Mucosa of gallbladder (tissue), 1 donor: Measurements from ENCODE around the gene TMEM163. TPM values are rescaled to one million over a fixed set of nuclear protein-coding genes. Genes with fewer than 3 reads are reported as not detected.
A peak's percentile ranks its signal among the peaks of the same experiment; 100 is the strongest.

Source experiments
- DNase-seq: peaks from one replicate; pipeline ENCODE4 v3.0.0-alpha.2; 2020; ENCODE audit warnings: low spot score
- total RNA-seq: library from RNA; stranded (reverse); gene quantifications from one replicate; pipeline ENCODE4 v1.2.1, GENCODE V29; 2021
- donor health status: DM: no; HTN: no; CAD: no.

Gene TMEM163
- total RNA-seq, 1 donor from 2014 or later: 36.1 TPM

GRCh38 chr2:134489732-134490384 is 228.9 kb downstream of the TMEM163 start:
- no peak for DNase-seq

GRCh38 chr2:134482766-134483340 is 235.9 kb downstream of the TMEM163 start:
- DNase-seq: no peak

GRCh38 chr2:134482131-134482723 is 236.6 kb downstream of the TMEM163 start:
- no peak for DNase-seq

- DNase-seq: no peak
Observed at GRCh38 chr2:134479696-134480330, 239.0 kb downstream of the TMEM163 start.

GRCh38 chr2:134476982-134477381 is 241.8 kb downstream of the TMEM163 start:
- peak; percentile 3 for DNase-seq

- DNase-seq: peak; percentile 3
Observed at GRCh38 chr2:134470561-134471168, 248.1 kb downstream of the TMEM163 start.

- peak; percentile 5 for DNase-seq
Observed at GRCh38 chr2:134469516-134470115, 249.2 kb downstream of the TMEM163 start.

- DNase-seq: no peak
Observed at GRCh38 chr2:134468776-134469175, 250.0 kb downstream of the TMEM163 start.

GRCh38 chr2:134468164-134468563 is 250.6 kb downstream of the TMEM163 start:
- no peak for DNase-seq

- peak; percentile 45 for DNase-seq
Observed at GRCh38 chr2:134466141-134466540, 252.7 kb downstream of the TMEM163 start.

- DNase-seq: no peak
Observed at GRCh38 chr2:134465228-134466105, 253.3 kb downstream of the TMEM163 start.

- DNase-seq: no peak
Observed at GRCh38 chr2:134463699-134464022, 255.1 kb downstream of the TMEM163 start.

- no peak for DNase-seq
Observed at GRCh38 chr2:134462791-134463698, 255.8 kb downstream of the TMEM163 start.

GRCh38 chr2:134462275-134462674 is 256.5 kb downstream of the TMEM163 start:
- DNase-seq: no peak

- no peak for DNase-seq
Observed at GRCh38 chr2:134461511-134461910, 257.3 kb downstream of the TMEM163 start.

- DNase-seq: peak; percentile 62
Observed at GRCh38 chr2:134460583-134460998, 258.2 kb downstream of the TMEM163 start.

GRCh38 chr2:134459706-134460406 is 258.9 kb downstream of the TMEM163 start:
- no peak for DNase-seq

GRCh38 chr2:134458950-134459349 is 259.9 kb downstream of the TMEM163 start:
- DNase-seq: no peak

- DNase-seq: no peak
Observed at GRCh38 chr2:134458473-134458853, 260.3 kb downstream of the TMEM163 start.
